ENCODE data around the gene NUTM1. TPM values are rescaled to one million over a fixed set of nuclear protein-coding genes. Genes with fewer than 3 reads are reported as not detected.

Gene NUTM1
- total and polyA plus RNA-seq, 2 of the 13 experiments (the other 11 are each of a cell fraction or from before 2014, with no cell fraction given), result not detected

DNA sequence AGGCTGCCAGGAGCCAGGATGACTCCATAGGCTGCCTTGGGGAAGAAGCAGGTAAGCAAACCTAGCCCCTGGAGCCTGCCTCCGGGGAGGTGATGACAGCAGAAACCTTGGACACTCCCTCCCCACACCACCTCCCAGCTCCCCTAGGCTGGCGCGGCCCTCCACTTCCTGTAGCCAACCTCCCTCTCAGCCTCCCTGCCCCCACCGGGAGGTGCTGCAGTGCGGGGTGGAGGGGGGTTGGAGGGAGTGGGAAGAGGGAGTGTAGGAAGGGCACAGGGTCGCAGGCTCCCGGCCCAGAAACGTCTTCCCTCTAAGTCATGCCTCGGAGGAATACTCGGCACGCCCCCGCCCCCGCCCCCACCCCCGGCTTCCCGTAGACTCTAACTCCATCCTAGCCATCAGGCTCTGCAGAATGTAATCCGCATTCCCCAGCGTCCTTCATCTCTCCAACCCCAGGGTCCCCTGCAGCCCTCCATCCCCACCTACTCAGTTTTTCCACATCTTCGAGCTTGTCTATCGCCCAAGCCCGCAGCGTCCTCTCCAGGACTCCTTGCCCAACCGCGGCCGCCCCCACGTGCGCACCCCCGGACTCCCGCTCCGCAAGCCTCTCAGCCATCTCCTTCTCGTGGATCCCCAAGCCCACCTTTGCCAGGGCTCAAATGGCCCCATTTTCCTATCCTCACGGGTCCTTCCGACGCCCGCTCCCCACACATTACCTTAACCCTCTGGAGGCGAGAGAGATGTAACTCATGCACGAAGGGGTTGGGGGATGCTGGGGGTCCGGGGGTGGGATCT, 23.4 kb downstream of the NUTM1 start (continued):
- TF ChIP-seq KDM5A (IDR thresholded peaks at IDR 0.05; ENCODE audit: borderline replicate concordance, low read length) (no peak), ZFP36L1 (CRISPR knock-in tag; IDR thresholded peaks at IDR 0.05) (no peak), ZNF547 (CRISPR knock-in tag; IDR thresholded peaks at IDR 0.05) (no peak), CHD4 (IDR thresholded peaks at IDR 0.05; ENCODE audit: borderline replicate concordance, low read length) (no peak), RFX1 (IDR thresholded peaks at IDR 0.05) (no peak), ZSCAN22 (CRISPR knock-in tag; IDR thresholded peaks at IDR 0.05) (no peak), NONO (IDR thresholded peaks at IDR 0.05) (no peak), NONO (CRISPR knock-in tag; conservative IDR thresholded peaks at IDR 0.05) (no peak), PRPF4 (IDR thresholded peaks at IDR 0.05; ENCODE audit: low read depth, low read length, poor library complexity, severe bottlenecking) (peak; percentile 37), DNMT3B (CRISPR knock-in tag; conservative IDR thresholded peaks at IDR 0.05) (no peak), RAD51 (IDR thresholded peaks at IDR 0.05; ENCODE audit: borderline replicate concordance) (no peak), ZBTB3 (CRISPR knock-in tag; IDR thresholded peaks at IDR 0.05; ENCODE audit: borderline replicate concordance, low read depth) (no peak), PPARG (CRISPR knock-in tag; conservative IDR thresholded peaks at IDR 0.05) (no peak), ZSCAN20 (CRISPR knock-in tag; IDR thresholded peaks at IDR 0.05; ENCODE audit: borderline replicate concordance) (no peak), CREM (IDR thresholded peaks at IDR 0.05) (no peak), CREM (CRISPR knock-in tag; IDR thresholded peaks at IDR 0.05) (no peak), RARA (CRISPR knock-in tag; IDR thresholded peaks at IDR 0.05) (no peak), ELF4 (CRISPR knock-in tag; IDR thresholded peaks at IDR 0.05; ENCODE audit: borderline replicate concordance) (no peak)
- TF ChIP-seq, protein P1, sequence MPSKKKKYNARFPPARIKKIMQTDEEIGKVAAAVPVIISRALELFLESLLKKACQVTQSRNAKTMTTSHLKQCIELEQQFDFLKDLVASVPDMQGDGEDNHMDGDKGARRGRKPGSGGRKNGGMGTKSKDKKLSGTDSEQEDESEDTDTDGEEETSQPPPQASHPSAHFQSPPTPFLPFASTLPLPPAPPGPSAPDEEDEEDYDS (CRISPR knock-in tag; IDR thresholded peaks at IDR 0.05), result no peak
- TF ChIP-seq, protein P2, sequence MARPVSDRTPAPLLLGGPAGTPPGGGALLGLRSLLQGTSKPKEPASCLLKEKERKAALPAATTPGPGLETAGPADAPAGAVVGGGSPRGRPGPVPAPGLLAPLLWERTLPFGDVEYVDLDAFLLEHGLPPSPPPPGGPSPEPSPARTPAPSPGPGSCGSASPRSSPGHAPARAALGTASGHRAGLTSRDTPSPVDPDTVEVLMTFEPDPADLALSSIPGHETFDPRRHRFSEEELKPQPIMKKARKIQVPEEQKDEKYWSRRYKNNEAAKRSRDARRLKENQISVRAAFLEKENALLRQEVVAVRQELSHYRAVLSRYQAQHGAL (CRISPR knock-in tag; IDR thresholded peaks at IDR 0.05; ENCODE audit: not compliant biosample characterization), result no peak
- TF ChIP-seq, protein P3, sequence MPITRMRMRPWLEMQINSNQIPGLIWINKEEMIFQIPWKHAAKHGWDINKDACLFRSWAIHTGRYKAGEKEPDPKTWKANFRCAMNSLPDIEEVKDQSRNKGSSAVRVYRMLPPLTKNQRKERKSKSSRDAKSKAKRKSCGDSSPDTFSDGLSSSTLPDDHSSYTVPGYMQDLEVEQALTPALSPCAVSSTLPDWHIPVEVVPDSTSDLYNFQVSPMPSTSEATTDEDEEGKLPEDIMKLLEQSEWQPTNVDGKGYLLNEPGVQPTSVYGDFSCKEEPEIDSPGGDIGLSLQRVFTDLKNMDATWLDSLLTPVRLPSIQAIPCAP (CRISPR knock-in tag; IDR thresholded peaks at IDR 0.05; ENCODE audit: low read depth), result no peak
- TF ChIP-seq, protein P4, sequence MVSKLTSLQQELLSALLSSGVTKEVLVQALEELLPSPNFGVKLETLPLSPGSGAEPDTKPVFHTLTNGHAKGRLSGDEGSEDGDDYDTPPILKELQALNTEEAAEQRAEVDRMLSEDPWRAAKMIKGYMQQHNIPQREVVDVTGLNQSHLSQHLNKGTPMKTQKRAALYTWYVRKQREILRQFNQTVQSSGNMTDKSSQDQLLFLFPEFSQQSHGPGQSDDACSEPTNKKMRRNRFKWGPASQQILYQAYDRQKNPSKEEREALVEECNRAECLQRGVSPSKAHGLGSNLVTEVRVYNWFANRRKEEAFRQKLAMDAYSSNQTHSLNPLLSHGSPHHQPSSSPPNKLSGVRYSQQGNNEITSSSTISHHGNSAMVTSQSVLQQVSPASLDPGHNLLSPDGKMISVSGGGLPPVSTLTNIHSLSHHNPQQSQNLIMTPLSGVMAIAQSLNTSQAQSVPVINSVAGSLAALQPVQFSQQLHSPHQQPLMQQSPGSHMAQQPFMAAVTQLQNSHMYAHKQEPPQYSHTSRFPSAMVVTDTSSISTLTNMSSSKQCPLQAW (CRISPR knock-in tag; IDR thresholded peaks at IDR 0.05), result 0 out of 2 replicates have a peak, but pooled peaks have one; percentile 40
- TF ChIP-seq, protein P5, sequence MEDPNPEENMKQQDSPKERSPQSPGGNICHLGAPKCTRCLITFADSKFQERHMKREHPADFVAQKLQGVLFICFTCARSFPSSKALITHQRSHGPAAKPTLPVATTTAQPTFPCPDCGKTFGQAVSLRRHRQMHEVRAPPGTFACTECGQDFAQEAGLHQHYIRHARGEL (CRISPR knock-in tag; IDR thresholded peaks at IDR 0.05), result no peak
- TF ChIP-seq, protein P6, sequence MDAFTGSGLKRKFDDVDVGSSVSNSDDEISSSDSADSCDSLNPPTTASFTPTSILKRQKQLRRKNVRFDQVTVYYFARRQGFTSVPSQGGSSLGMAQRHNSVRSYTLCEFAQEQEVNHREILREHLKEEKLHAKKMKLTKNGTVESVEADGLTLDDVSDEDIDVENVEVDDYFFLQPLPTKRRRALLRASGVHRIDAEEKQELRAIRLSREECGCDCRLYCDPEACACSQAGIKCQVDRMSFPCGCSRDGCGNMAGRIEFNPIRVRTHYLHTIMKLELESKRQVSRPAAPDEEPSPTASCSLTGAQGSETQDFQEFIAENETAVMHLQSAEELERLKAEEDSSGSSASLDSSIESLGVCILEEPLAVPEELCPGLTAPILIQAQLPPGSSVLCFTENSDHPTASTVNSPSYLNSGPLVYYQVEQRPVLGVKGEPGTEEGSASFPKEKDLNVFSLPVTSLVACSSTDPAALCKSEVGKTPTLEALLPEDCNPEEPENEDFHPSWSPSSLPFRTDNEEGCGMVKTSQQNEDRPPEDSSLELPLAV (CRISPR knock-in tag; conservative IDR thresholded peaks at IDR 0.05; ENCODE audit: low read depth), result no peak
- TF ChIP-seq, protein P7, sequence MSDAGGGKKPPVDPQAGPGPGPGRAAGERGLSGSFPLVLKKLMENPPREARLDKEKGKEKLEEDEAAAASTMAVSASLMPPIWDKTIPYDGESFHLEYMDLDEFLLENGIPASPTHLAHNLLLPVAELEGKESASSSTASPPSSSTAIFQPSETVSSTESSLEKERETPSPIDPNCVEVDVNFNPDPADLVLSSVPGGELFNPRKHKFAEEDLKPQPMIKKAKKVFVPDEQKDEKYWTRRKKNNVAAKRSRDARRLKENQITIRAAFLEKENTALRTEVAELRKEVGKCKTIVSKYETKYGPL (CRISPR knock-in tag; IDR thresholded peaks at IDR 0.05), result no peak
